Fibroblast of the aortic adventitia (primary cell): ENCODE data around the gene HRH2. TPM values are rescaled to one million over a fixed set of nuclear protein-coding genes. Genes with fewer than 3 reads are reported as not detected.

ENCODE experiments used
- DNase-seq: peaks from one replicate; pipeline ENCODE4 v3.0.0-alpha.2; 2010; ENCODE audit warnings: low read depth
- H3K4me3 ChIP-seq: 2 replicates; pipeline ENCODE4 v1.5.1; 2011; ENCODE audit warnings: low read depth, mild to moderate bottlenecking, control low read depth, low read length, moderate library complexity
- total RNA-seq: library from RNA; depleted of rRNA; stranded (reverse); fragments of >200 nt; gene quantifications from 2 replicates; pipeline ENCODE4 v1.2.3, GENCODE V29; 2012; ENCODE audit warnings: low replicate concordance
- TF ChIP-seq, protein P1 (sequence below): IDR thresholded peaks from 2 replicates; pipeline ENCODE4 v1.5.1; 2011; ENCODE audit warnings: mild to moderate bottlenecking, low read length, control low read depth, inconsistent platforms; ENCODE audit not compliant: insufficient read depth

HRH2 gene
- total RNA-seq, 1 donor = under 0.01 TPM

DNA sequence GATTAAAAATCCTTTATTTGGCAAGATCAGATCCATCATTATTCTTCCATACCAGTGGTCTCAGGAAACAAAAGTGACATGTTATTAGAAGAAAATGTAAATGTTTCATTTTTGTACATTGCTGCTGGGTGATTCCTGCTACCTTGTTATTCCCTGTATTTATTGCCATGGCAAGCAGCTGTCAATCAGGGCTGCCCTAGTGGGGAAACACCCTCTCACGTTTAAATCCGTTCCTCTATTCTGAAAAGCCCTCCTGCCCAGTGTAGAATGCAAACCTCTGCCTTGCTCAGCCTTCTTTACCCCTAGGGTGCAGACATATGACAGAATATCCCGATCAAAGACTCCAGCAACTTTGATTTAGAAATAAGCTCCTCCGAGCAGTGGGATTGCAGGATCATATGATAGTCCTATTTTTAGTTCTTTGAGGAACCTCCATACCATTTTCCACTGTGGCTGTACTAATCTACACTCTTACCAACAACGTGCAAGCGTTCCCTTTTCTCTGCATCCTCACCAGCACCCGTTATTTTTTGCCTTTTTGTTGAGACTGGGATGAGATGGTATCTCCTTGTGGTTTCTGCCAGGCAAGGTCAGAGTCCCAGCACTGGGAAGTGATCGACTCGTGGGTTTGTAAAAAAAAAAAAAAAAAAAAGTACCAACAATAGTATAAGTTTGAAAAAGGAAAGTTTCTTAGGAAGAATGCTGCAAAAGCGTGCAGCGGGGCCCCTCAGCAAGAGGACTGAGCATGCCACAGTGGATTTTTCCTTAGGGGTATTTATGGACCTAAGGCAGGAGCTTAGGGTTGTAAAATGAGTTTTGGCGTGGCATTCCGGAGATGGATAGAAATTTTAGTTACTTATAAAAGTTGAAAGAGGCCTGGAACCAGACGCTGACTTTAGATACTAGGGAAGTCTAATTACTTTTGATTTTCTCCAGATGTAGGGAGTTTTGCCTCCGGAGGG lies 66.7 kb downstream of the HRH2 start:
- no peak for DNase-seq
- no peak overlapping the region for H3K4me3 ChIP-seq
- TF ChIP-seq, protein P1, sequence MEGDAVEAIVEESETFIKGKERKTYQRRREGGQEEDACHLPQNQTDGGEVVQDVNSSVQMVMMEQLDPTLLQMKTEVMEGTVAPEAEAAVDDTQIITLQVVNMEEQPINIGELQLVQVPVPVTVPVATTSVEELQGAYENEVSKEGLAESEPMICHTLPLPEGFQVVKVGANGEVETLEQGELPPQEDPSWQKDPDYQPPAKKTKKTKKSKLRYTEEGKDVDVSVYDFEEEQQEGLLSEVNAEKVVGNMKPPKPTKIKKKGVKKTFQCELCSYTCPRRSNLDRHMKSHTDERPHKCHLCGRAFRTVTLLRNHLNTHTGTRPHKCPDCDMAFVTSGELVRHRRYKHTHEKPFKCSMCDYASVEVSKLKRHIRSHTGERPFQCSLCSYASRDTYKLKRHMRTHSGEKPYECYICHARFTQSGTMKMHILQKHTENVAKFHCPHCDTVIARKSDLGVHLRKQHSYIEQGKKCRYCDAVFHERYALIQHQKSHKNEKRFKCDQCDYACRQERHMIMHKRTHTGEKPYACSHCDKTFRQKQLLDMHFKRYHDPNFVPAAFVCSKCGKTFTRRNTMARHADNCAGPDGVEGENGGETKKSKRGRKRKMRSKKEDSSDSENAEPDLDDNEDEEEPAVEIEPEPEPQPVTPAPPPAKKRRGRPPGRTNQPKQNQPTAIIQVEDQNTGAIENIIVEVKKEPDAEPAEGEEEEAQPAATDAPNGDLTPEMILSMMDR = no peak

DNA sequence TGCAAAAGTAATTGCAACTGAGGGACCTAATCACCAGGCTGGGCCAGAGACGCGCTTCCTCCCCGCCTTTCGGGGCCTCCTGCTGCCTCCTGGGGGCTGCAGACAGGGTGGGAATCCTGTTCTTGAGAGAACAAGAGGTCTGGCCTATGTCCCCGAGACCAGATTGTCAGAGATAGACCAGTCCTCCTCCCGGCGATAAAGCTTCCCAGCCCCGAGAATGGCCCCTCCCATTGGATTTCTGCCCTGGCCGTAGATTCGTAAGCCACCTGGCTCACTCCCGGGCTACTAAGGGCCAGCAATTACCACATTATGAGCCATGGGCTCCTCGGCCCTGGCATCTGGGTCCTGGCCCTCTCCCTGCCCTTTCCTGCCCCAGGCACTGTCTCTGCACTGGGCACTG lies 70.4 kb downstream of the HRH2 start:
- no peak for DNase-seq
- no peak overlapping the region for H3K4me3 ChIP-seq
- TF ChIP-seq, protein P1 = no peak

DNA sequence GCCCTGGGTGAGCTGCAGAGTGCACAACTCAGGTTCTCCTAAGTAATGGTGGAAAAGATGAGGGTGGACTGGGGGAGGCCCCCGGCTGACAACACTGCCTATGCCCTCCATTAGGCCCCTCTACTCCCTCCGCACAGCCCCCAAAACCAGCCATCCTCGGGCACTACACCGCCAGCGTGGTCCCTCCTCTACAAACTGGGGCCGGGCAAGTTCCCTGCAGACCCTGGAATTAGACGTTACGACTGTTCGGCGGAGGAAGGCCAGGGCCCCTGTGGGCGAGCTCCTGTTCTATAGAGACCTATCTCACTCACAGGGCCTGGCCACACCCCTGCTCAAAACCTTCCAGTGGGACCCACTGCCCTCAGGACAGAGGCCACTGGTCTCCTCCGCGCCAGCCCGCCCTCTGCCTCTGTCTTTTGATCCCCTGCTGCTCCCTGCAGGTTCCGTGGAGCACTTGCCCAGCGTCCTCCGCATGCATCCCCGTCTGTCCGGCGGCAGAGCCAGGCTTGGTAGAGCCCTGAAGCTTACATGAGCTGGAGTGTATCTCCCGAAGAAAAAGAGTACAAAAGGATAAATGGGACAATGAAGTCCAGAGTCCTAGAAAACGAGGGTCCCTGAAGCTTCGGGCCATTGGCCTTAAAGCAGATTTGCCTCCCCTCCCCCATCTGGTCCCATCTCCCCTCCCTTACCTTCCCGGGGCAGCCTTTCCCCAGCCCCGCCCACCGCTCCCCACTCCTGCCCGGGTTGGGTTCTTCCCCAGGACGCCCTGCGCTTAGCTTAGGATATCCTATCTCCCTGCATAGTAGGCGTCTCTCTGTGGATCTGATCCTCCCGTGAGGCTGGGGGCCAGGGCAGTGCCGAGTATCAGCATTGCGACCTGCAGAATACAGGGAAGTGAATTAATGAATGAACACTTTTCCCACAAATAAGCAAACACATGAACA lies 71.3 kb downstream of the HRH2 start:
- no peak overlapping the region for H3K4me3 ChIP-seq
- TF ChIP-seq, protein P1 = peak; percentile 8
- no peak for DNase-seq

DNA sequence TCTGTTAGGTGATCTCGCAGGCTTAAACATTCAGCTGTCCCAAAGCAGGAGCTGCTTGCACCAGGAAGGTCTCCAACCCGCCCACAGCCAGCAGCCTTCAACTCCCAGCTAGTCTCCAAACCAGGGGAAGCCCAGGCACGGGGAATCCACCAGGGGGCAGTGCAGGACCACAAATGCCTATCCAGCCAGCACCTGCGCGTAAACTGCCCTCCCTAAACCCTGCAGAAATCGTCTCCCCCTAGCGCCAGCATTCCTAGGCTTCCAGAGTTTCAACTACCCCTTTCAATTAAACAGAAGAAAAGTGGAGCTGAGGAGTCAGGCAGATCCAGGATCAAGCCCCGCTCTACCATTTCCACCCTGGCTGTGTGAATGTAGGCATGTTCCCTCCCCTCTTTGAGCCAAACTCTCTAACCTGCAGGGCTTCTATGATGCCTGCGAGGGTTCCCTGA lies 72.0 kb downstream of the HRH2 start:
- TF ChIP-seq, protein P1 = peak; percentile 90
- DNase-seq = peak; percentile 88
- H3K4me3 ChIP-seq = no peak overlapping the region

DNA sequence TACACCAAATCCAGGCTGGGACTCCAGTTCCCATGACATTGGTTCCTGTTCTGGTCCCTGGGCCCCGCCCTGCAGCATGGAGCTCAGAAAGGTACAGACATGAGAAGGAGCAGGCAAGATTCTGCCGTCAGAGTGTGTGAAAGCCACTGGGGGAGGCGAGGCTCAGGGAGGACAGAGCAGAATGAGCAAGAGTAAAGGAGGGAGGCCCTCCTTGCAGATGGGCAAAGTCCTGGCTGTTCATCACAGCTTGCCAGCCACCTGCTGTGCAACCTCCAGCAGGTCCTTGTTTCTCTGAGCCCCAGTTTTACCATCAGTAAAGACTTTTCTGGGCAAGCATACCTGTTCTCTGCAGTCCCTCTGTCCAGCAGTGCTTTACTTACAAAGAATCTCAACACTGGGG lies 73.3 kb downstream of the HRH2 start:
- no peak for DNase-seq
- H3K4me3 ChIP-seq = no peak overlapping the region
- TF ChIP-seq, protein P1 = no peak

DNA sequence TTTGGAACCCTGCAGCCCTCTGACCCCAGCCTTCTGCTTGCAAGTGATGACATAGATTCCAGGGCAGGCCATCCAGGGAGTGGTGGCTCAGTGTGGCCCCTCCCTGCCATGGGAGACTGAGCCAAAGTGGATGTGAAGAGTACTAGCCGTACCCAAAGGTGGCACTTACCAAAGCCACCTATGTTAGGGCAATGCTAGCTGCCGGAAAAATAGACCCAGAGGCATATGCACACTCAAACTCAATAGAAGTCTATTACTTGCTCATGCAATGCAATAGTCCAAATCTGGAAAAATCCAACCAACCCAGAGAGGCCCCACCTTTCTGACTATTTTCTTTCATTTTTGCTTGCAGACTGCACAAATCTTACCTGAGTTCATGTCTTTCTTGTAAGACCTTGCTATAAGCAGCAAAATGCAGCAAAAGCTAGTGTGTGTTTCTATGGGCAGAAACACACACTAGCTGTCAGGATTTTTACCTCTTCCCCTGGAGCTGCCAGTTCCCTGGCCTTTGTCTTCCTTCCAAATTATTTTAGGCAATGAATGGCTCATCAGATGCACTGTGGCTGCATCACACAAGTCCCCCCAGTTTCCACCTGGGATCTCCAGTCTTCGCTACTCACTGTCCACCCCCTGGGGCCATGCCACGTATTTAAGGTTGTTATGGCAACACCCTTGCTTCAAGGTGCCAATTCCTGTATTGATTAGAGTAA lies 74.0 kb downstream of the HRH2 start:
- no peak for DNase-seq
- TF ChIP-seq, protein P1 = no peak
- H3K4me3 ChIP-seq = no peak overlapping the region
